ENCODE results near the gene EXOC1. TPM values are rescaled to one million over a fixed set of nuclear protein-coding genes. Genes with fewer than 3 reads are reported as not detected.

EXOC1 gene
- total and polyA plus RNA-seq, 2 donors from 2014 or later = 17.5 to 41.7 TPM

DNA sequence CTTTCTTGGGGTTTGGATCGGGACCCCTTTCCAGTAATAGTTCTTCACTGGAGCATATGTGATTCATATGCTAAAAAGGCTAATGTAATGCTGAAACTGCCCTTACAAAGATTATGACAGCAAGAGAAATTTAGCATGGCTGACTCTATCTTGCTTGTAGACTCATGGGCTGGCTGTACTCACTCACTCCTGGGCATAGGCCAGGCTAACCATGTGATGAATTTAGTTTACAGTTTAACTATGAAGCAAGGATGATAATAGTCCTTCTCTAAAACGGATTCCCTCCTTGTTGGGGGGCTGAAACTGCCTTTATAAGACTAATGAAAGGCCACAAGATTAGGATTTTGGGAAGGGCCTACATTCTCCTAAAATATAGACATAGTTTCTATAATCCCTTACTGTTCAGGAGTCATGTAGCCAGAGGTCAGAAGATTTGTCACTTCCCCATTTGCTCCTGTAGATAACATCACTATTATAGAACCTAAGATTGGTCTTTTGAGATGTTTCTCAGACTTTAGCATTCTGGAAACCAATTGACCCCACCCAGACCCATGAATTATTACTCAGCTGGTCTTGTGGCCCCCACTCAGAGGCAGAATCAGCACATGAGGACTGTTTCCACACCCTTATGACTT lies 74.5 kb downstream of the EXOC1 start:
- FAIRE-seq (no peak), DNase-seq (peak in 1 of 5 donors; percentile 9)
- Histone ChIP-seq H3K9ac (ENCODE audit: low read length in 3 of 3) (no peak overlapping the region), H3K4me1 (ENCODE audit: control insufficient read depth in 2 of 3, insufficient read depth in 2 of 3, low read depth in 1 of 3, low read length in 3 of 3) (peaks cover 0 to 3% (median 0%) of the 10 kb centered on the region in 3 donors), H3K36me3 (ENCODE audit: control insufficient read depth in 2 of 3, insufficient read depth in 3 of 3, low read length in 3 of 3) (no peaks in the 10 kb centered on the region), H3K9me3 (ENCODE audit: control insufficient read depth in 2 of 3, insufficient read depth in 1 of 3, low read length in 3 of 3) (peaks cover 0 to 6% (median 0%) of the 10 kb centered on the region in 3 donors), H3K27ac (ENCODE audit: low read depth in 2 of 2, low read length in 2 of 2) (peak overlapping the region in 1 of 2 donors; percentile 36), H3K27me3 (ENCODE audit: control insufficient read depth, insufficient read depth, low read length) (no peaks in the 10 kb centered on the region), H3K4me3 (ENCODE audit: low read length in 3 of 3) (peak overlapping the region in 1 of 3 donors; percentile 27)
- intact Hi-C loops (cut with DNase I) = no loop called here
- TF ChIP-seq, protein P1, sequence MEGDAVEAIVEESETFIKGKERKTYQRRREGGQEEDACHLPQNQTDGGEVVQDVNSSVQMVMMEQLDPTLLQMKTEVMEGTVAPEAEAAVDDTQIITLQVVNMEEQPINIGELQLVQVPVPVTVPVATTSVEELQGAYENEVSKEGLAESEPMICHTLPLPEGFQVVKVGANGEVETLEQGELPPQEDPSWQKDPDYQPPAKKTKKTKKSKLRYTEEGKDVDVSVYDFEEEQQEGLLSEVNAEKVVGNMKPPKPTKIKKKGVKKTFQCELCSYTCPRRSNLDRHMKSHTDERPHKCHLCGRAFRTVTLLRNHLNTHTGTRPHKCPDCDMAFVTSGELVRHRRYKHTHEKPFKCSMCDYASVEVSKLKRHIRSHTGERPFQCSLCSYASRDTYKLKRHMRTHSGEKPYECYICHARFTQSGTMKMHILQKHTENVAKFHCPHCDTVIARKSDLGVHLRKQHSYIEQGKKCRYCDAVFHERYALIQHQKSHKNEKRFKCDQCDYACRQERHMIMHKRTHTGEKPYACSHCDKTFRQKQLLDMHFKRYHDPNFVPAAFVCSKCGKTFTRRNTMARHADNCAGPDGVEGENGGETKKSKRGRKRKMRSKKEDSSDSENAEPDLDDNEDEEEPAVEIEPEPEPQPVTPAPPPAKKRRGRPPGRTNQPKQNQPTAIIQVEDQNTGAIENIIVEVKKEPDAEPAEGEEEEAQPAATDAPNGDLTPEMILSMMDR (IDR thresholded peaks at IDR 0.05; ENCODE audit: borderline replicate concordance, extremely low read depth, insufficient read depth) = no peak

DNA sequence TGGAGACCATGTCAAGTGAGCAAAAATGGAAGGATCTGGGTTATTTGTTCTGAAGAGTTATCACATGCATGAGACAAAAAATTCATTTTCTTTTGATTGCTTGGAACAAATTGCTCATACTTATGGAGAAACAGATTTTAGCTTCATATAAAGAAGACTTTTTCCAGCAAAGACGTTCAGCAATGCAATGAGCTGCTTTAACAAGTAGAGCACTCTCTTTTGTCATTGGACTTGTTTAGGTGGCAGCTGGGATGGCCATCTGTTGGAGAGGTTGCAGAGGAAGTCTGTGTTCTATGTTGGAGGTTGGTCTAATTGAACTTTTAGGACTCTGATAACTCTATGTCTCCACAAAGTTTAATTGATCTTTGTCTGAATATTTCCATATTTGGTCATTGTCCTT lies 75.4 kb downstream of the EXOC1 start:
- peaks cover 0 to 9% (median 0%) of the 10 kb centered on the region in 3 donors for H3K9me3 ChIP-seq (ENCODE audit: control insufficient read depth in 2 of 3, insufficient read depth in 1 of 3, low read length in 3 of 3)
- TF ChIP-seq, protein P1 (IDR thresholded peaks at IDR 0.05; ENCODE audit: borderline replicate concordance, extremely low read depth, insufficient read depth) = no peak
- peak overlapping the region in 1 of 3 donors; percentile 27 for H3K4me3 ChIP-seq (ENCODE audit: low read length in 3 of 3)
- no peaks in the 10 kb centered on the region for H3K36me3 ChIP-seq (ENCODE audit: control insufficient read depth in 2 of 3, insufficient read depth in 3 of 3, low read length in 3 of 3)
- no peaks in the 10 kb centered on the region for H3K27me3 ChIP-seq (ENCODE audit: control insufficient read depth, insufficient read depth, low read length)
- intact Hi-C loops (cut with DNase I) = no loop called here
- DNase-seq (no peak), FAIRE-seq (no peak)
- peaks cover 0 to 3% (median 0%) of the 10 kb centered on the region in 3 donors for H3K4me1 ChIP-seq (ENCODE audit: control insufficient read depth in 2 of 3, insufficient read depth in 2 of 3, low read depth in 1 of 3, low read length in 3 of 3)
- H3K9ac ChIP-seq (ENCODE audit: low read length in 3 of 3) = no peak overlapping the region
- no peak overlapping the region for H3K27ac ChIP-seq (ENCODE audit: low read depth in 2 of 2, low read length in 2 of 2)

DNA sequence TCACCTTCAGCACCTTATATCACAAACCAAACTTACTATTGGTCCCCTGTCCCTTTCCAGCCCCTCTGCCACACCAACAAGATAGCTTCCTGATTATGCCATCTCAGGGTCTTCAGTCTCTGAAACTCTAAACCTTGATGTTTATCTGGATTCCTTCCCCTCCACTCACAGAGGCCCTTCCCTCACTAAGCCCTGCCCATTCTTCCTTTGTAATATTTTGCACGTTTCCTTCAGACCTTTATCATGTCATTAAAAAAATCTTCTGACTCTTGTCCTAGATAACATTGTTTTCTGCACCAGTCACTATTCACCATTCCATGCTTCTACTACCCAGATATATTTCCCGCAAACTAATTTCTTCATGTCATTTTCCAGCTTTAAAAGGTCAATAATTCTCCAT lies 77.6 kb downstream of the EXOC1 start:
- H3K36me3 ChIP-seq (ENCODE audit: control insufficient read depth in 2 of 3, insufficient read depth in 3 of 3, low read length in 3 of 3) = no peaks in the 10 kb centered on the region
- TF ChIP-seq, protein P1 (IDR thresholded peaks at IDR 0.05; ENCODE audit: borderline replicate concordance, extremely low read depth, insufficient read depth) = no peak
- intact Hi-C loops (cut with DNase I) = no loop called here
- H3K27ac ChIP-seq (ENCODE audit: low read depth in 2 of 2, low read length in 2 of 2) = no peak overlapping the region
- no peaks in the 10 kb centered on the region for H3K27me3 ChIP-seq (ENCODE audit: control insufficient read depth, insufficient read depth, low read length)
- no peak for DNase-seq
- no peak overlapping the region for H3K9ac ChIP-seq (ENCODE audit: low read length in 3 of 3)
- no peak for FAIRE-seq
- peaks cover 0 to 10% (median 0%) of the 10 kb centered on the region in 3 donors for H3K9me3 ChIP-seq (ENCODE audit: control insufficient read depth in 2 of 3, insufficient read depth in 1 of 3, low read length in 3 of 3)
- no peak overlapping the region for H3K4me3 ChIP-seq (ENCODE audit: low read length in 3 of 3)
- peaks cover 0 to 3% (median 0%) of the 10 kb centered on the region in 3 donors for H3K4me1 ChIP-seq (ENCODE audit: control insufficient read depth in 2 of 3, insufficient read depth in 2 of 3, low read depth in 1 of 3, low read length in 3 of 3)
